ENCODE results near the gene AIP.

Gene AIP

GRCh38 chr11:67482827-67483798 lies at the start of gene AIP:
Gene AIP (plus strand): TSS chr11:67483026. CDS start chr11:67483159, 133 bp downstream.
- peak; percentile 94 for DNase-seq

DNA sequence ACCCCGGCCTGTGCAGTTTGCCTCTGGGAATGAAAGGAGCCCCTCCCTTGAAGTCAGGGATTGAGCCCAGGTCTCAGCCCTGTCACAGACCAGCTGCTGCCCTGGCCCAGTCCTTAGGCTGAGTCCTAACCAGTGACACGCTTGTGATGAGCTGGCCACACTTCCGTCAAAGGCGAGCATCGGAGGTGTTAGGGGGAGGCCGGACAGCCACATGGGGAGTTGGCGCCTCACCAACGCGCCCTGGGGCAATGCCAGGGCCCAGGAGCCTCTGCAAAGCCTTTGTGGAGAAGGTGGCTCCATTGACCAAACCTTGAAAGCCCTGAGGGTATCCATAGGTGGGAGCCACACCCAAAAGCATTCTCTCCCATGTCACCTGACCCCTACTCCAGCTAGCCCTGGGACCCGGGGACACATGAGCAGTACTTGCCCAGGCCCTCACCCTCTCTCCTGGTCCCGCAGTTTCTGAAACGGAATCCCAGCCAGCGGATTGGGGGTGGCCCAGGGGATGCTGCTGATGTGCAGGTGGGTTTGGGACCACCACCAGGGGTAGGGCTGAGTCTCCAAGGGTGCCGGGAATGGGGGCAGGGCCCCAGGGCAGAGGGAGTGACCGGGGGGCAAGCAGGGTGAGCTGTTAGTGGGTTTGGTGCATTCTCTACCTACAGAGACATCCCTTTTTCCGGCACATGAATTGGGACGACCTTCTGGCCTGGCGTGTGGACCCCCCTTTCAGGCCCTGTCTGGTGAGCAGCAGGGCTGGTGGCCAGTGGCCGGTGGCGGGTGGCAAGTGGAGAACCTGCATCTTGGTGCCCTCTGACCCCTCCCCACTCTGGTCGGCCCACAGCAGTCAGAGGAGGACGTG lies 49.1 kb upstream of the AIP start:
- no peak for DNase-seq

DNA sequence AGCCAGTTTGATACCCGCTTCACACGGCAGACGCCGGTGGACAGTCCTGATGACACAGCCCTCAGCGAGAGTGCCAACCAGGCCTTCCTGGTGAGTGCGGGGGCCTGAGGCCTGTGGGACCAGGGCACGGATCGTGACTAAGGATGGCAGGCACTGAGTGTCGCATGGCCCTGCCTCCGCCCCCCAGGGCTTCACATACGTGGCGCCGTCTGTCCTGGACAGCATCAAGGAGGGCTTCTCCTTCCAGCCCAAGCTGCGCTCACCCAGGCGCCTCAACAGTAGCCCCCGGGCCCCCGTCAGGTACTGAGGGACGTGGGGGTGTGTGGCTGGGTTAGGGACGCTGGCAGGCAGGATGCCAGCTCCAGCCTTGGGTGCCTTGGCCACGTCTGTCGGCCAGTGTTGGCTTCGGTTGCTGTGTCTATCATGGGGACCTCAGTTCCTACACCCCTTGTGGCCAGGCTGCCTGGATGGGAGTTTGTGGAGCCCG lies 48.4 kb upstream of the AIP start:
- no peak for DNase-seq

- DNase-seq: no peak
Observed at GRCh38 chr11:67435031-67435726, 47.6 kb upstream of the AIP start.

GRCh38 chr11:67435727-67436458 lies 46.9 kb upstream of the AIP start:
- DNase-seq: no peak

DNA sequence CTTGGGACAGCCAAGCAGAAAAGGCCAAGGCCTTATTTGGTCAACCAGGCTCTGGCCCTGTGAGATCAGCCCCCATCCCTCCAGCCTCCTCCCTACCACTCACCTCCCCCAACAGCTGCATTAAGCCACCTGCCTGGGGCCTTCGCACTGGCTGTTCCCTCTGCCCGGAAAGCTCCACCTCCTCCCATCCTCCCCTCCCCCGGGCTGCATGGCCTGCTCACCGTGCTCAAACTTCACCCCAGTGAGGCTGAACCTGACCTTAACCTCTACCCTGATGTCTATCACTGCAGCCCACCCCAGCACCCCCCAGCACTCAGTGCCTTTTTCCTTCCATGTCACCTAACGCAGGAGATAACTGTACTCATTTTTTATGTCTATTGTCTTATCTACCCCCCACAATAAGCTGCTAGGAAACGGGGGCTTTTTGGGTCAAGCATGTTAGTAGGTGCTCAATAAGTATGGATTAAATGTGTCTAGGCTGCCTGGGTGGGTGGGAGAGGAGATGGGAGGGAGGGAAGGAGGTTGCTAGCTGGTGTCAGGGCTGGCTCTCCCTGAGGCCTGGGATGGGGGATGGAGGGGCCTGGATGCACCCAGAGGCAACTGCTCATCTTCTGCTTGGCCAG lies 46.3 kb upstream of the AIP start:
- peak; percentile 73 for DNase-seq

DNA sequence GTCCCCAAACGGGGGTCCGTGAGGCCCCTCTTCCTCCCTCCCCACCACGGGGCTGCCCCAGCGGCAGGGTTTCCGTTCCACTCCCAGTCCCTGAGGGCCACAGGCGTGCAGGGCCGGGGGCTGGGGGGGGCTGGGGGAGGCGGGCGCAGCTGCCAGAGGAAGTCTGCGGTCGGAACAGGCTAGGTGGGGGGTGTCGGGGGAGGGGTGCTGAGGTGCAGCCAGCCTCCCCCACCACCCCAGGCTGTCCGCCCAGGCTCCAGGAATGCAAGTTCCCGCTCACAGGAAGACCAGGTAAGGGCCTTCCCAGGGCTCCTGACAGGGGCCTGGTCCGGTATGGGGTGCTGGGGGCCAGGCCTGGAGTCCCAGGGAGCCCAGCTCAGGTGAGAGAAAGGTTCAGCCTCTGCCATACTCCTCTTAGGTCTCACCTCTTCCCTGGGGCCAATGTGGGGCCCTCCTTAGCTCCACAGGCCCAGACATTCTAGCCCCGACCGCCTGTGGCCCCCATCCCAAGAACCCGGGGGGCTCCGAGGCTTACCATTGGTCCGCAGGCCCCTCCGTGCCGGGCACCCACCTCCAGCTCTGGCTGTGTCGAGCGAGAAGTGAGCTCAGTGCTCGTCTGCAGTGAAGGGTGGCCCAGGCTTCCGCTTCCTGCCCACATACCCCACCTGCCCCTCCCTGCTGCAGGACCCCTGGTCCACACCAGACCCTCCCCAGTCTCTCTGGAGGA lies 45.6 kb upstream of the AIP start, which contains the start of gene PTPRCAP:
Gene PTPRCAP (minus strand): TSS at position 601 of the 727 bp plus-strand sequence. CDS start 63 bp downstream, at position 538.
- peak; percentile 80 for DNase-seq

DNA sequence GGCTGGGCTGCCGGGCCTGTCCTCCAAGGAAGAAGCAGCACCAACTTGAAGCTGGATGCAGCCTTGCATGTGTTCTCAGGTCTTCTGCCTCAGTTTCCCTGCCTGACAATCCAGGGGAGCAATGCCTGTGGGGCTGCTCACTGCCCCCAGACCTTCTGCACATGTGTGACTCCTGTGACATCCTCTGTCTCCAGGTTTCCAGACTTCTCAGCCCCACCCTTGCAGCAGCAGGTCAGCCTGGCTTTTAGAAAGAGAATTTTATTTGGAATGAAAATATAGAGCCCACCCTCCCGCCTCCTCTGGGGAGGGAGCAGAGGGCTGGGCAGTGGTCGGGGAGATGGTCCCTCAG lies 45.0 kb upstream of the AIP start:
- no peak for DNase-seq

DNA sequence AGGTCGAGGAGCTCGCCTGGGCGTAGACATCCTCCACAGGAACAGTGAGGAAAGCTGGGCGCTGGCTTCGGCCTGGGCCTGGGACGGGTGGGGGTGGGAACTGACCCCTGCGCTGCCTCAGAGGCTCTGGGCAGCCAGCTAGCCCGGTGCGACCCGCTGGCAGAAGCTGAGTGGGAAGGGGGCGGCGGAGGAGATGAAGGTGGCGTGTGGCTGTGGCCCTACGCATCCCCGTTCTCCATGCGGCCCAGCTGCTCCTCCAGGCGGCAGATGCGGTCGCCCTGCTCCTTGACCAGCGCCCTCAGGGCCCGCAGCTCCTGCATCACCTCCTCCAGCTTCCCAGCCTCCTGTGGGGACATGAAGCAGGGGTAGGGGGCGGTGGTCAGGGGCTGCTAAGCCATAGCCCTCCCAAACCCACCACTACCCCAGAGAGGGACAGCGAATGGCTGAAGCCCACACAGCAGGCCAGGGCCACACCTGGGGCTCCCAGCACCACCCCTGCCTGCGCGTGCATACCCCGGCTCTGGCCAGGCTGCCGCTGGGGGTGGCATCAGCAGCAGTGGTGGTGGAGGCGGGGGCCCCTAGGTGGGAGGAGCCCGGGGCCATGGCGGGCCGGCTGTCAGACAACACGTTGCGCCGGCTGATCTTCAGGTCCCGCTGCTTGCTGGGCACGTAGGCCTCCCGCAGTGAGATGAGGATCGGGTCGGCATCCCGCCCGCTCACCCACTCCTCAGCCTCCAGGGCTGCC lies 44.5 kb upstream of the AIP start:
- no peak for DNase-seq

DNA sequence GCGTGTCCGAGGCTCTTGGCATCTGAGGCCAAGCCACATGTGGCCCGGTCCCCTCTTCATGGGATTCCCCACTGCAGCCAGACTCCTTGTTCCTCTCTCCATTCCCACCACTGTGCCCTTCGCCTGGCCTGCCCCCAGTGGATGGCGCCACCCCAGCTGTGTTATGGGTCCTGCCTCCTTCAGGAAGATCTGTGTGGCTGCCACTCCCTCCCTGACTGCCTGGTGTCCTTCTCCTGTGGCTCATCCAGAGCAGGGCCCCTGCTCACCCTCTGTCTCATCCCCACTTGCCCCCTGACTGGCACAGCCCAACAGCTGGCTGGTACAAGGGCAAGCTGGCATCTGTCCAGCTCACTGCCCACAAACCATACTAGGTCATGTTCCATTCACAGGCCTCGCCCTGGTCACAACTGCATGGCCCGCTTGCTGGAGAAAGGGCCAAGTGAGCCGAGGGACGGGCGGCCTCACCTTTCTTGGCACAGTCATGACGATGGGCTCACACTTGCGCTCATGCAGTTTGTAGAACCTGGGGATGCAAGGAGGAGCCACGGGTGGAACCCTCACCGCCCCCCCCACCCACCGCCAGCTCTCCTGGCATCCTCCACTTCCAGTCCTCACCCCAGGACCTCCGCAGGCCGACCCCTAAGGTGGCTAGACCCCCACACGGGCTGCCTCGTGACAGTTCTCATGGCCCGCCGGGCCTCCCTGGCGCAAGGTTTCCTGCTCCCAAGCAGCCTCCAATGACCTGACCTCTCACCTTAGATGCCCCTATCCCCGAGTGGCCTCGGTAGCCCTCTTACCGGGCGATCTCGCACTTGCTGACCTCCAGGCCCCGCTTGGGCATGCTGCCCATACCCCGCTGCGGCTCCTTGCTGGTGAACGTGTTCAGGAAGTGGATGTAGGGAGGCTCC lies 43.3 kb upstream of the AIP start:
- DNase-seq: no peak

GRCh38 chr11:67440229-67441097 lies 42.4 kb upstream of the AIP start:
- no peak for DNase-seq

DNA sequence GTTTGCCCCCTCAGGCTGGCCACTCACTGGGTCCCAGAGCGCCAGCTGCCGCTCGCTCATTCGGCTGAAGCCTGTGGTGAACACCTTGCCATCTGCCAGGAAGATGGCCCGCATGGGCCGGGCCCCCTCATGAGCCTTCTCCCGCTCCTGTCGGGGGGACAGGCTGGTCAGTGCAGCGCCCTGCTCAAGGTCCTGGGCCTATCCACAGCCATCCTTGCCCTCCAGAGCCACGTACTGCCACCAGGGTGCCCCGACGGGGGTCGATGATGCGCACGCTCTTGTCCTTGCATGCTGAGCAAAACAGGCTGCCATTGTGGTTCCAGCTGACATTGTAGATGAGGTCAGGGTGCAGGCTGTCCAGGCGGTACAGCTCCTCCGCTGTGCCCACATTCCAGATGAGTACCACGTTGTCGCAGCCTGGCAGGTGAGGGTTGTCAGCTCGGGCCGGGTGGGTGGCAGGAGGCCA lies 41.7 kb upstream of the AIP start:
- DNase-seq: no peak

DNA sequence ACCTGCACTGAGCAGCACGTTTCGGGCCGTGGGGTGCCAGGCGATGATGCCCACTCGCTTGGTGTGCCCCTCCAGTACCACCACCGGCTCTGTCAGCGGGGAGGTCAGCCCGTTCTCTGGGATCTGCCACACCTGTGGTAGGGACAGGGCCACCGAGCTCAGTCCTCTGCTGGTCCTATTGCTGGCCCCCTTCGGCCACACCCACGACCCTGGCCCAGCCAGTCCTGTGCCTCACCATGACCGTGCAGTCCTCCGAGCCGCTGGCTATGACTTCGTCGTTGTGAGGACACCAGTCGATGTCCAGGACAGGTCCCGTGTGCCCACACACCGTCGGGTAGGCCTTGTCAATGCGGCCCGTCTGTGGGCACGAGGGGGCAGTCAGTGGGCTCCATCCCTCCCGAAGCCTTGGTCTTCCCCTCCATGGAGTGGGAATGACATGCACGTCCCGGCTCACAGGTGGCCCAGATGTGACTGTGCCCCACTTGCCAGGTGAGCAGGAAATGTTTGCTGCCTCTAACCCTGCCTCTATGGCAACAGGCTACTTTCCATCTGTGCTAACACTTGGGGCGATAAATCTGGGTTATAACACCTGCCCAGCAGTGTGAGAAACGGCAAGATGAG lies 41.0 kb upstream of the AIP start:
- DNase-seq: no peak

GRCh38 chr11:67442504-67443404 lies 40.1 kb upstream of the AIP start:
- no peak for DNase-seq

DNA sequence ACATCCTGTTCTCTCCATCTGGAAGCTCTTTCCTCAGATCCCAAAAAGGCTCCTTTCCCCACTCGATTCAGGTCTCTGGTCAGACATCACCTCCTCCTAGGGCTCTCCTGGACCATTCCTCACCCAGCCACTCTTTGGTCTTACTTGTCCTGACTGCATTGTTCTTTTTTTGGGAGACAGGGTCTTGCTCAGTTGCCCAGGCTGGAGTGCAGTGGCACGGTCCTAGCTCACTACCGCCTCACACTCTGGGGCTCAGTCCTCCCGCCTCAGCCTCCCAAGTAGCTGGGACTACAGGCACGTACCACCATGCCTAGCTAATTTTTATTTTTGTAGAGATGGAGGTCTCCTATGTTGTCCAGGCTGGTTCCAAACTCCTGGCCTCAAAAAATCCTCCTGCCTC lies 37.3 kb upstream of the AIP start:
- no peak for DNase-seq

DNA sequence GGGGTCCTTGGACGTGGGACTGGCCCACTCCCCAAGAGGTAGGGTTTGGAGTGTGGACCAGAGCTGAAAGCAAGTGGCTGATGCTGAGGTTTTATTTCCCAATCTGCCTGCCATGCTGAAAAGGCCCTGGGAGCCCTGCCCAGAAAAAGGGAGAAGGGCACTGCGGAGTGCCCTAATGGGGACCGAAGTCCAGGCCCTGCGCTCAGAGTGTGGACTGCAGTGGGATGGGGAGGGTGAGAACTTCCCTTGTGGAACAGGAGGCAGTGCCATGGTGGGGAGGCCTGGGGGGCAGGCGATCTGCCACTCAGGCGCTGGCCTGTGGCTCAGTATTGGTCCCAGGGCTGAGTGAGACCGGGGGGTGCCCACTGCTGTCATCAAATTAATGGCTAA lies 34.6 kb upstream of the AIP start:
- no peak for DNase-seq

Measured in NK-92 treated with Interleukin-12 subunit alpha and Interleukin-12 subunit beta, amount 100 ng/mL, for 24 hours (cell line).